Measurements from ENCODE around the gene CNOT6. TPM values are rescaled to one million over a fixed set of nuclear protein-coding genes. Genes with fewer than 3 reads are reported as not detected.

The CNOT6 gene
- total and polyA plus RNA-seq, 3 experiments from 2014 or later: 11.4 to 39.9 (median 36.0) TPM

DNA sequence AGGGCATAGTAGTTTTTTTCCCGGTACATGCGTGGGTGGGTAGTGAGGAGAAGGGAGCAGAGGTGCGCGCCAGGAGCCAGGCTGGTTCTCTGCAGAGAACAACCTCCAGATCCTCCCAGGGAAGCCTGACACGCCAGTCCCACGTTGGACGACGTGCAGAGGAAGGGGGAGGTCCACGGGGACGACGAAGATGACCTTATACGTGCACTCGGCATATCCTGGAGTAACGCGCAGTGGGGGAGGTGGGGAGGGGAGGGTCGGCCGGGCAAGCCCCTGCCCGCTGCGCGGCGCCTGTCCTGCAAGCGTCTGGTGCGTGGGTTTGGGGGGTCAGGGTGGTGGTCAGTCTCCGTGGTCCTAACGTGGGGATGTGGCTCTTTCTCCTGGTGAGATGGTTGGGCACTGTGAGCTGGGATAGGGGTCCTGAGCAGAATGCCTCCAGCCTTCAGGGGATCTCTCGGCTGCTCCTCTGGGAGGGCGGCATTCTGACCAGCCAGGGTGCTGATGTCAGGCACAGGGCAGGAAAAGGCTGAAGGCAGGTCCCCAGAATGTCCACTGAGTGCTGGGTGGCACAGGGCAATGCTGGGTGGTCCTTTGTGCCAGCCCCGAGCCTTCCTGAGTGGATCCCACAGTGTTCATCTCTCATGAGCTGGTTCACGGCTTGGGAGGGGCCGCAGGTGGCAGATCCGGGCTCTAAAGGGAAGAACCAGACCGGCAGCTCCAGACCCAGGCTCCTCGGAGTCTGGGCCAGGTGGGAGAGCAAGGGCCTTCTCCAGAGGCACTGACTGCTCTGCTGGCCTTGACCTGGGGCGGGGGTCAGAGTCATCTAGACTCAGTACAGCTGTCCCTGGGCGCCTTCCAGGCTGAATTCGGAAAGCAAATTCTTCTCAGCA, 107.7 kb downstream of the CNOT6 start:
- Histone ChIP-seq H3K9me3 (ENCODE audit: low read length) (no peaks in the 10 kb centered on the region), H3K4me1 (ENCODE audit: insufficient read depth, low read length) (no peaks in the 10 kb centered on the region), H3K4me3 (ENCODE audit: low read length) (no peak overlapping the region), H3K27ac (ENCODE audit: low read depth, low read length) (no peak overlapping the region), H3K27me3 (ENCODE audit: insufficient read depth, low read length, poor library complexity, severe bottlenecking) (no peaks in the 10 kb centered on the region), H3K36me3 (ENCODE audit: insufficient read depth, low read length) (no peaks in the 10 kb centered on the region)
- Mint-ChIP-seq H3K4me1 (peaks cover 0 to 8% (median 5%) of the 10 kb centered on the region in 3 donors), H3K27ac (no peak overlapping the region), H3K4me3 (no peak overlapping the region), H3K9me3 (no peaks in the 10 kb centered on the region), H3K27me3 (peaks cover 0 to 2% of the 10 kb centered on the region in 2 donors), H3K36me3 (peaks cover 0 to 1% (median 0%) of the 10 kb centered on the region in 3 donors)
- no peak for DNase-seq
- ChIA-PET CTCF (no interaction called here), POLR2A (no interaction called here)

DNA sequence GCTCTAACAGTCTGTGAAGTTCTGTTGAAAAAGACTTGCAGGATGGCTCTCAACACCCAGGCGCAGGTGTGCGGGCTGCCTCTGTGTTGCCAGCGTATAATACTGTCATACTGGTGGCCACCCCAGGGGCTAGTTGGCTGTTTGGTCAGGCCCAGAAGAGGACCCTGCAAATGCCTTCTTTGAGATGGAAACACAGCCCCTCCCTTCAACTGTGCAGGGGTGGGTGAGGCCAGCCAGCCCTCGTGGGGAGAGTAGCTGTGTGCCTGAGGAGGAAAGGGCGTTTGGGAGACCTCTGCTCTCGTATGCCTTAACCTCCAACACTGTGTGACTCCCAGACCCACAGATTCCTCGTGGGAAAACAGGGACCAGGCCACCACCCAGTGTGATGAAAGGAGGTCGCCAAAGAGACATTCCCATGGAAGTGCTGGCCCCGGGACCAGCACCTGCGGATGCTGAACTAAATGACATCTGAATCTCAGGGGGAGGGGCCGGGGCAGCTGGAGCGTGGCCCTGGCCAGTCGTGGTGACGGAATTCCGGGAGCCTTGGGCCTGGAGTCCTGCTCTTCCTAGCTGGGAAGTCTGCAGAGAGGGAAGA, 108.4 kb downstream of the CNOT6 start:
- Mint-ChIP-seq H3K27ac (peak overlapping the region in 1 of 8 donors; percentile 63), H3K9me3 (no peaks in the 10 kb centered on the region), H3K27me3 (peaks cover 0 to 2% of the 10 kb centered on the region in 2 donors), H3K4me1 (peaks cover 0 to 8% (median 5%) of the 10 kb centered on the region in 3 donors), H3K4me3 (no peak overlapping the region), H3K36me3 (peaks cover 0 to 1% (median 0%) of the 10 kb centered on the region in 3 donors)
- ChIA-PET POLR2A (no interaction called here), CTCF (no interaction called here)
- no peaks in the 10 kb centered on the region for H3K36me3 ChIP-seq (ENCODE audit: insufficient read depth, low read length)
- H3K27me3 ChIP-seq (ENCODE audit: insufficient read depth, low read length, poor library complexity, severe bottlenecking): no peaks in the 10 kb centered on the region
- no peak overlapping the region for H3K27ac ChIP-seq (ENCODE audit: low read depth, low read length)
- H3K9me3 ChIP-seq (ENCODE audit: low read length): no peaks in the 10 kb centered on the region
- DNase-seq: no peak
- no peak overlapping the region for H3K4me3 ChIP-seq (ENCODE audit: low read length)
- H3K4me1 ChIP-seq (ENCODE audit: insufficient read depth, low read length): no peaks in the 10 kb centered on the region

DNA sequence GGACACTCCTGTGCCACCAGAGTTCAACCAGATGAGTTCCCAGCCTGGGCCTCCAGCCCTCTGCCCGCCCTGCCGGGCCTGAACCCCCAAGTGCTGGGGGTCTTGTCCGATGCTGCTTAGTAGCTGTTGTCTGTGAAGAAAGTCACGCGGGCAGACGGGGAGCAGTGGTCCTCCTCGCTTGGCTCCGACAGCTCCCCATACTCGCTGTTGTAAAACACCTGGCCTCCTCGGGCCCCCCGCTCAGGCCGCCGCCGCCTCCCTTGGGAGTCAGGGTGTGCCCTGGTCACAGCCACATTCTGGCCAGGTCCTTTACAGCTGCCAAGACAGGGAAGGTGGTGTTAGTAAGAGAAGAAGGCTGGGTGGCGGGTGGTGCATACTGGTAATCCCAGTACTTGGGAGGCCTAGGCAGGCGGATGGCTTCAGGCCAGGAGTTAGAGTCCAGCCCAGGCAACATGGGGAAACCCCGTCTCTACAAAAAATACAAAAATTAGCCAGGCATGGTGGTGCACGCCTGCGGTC, 109.0 kb downstream of the CNOT6 start:
- Histone ChIP-seq H3K9me3 (ENCODE audit: low read length) (no peaks in the 10 kb centered on the region), H3K4me3 (ENCODE audit: low read length) (no peak overlapping the region), H3K36me3 (ENCODE audit: insufficient read depth, low read length) (no peaks in the 10 kb centered on the region), H3K4me1 (ENCODE audit: insufficient read depth, low read length) (no peaks in the 10 kb centered on the region), H3K27ac (ENCODE audit: low read depth, low read length) (no peak overlapping the region), H3K27me3 (ENCODE audit: insufficient read depth, low read length, poor library complexity, severe bottlenecking) (no peaks in the 10 kb centered on the region)
- Mint-ChIP-seq H3K9me3 (no peaks in the 10 kb centered on the region), H3K27ac (peak overlapping the region in 1 of 8 donors; percentile 63), H3K4me1 (peaks cover 0 to 8% (median 5%) of the 10 kb centered on the region in 3 donors), H3K27me3 (peaks cover 0 to 2% of the 10 kb centered on the region in 2 donors), H3K4me3 (no peak overlapping the region), H3K36me3 (peaks cover 0 to 1% (median 0%) of the 10 kb centered on the region in 3 donors)
- POLR2A ChIA-PET: no interaction called here
- no peak for DNase-seq
- CTCF ChIA-PET: no interaction called here

DNA sequence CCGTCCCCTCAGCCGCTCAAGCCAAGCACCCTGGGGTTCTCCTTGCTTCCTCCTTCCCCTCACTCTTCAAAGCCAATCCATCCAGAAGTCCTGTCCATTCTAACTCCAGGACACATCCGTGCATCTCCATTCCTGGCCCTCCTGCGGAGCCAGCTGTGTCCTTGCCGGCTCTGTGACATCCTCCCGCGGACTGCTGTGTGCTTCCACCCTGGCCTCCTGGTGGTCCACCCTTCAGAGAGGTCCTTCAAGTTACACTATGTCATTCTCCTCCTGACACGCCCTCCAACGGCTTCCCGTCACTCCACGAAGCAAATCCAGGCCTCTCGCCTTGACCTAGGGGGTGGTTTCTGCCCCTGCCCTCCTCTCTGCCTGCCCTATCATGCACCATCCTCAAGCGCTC, 110.1 kb downstream of the CNOT6 start:
- no peaks in the 10 kb centered on the region for H3K9me3 Mint-ChIP-seq
- no peak overlapping the region for H3K4me3 ChIP-seq (ENCODE audit: low read length)
- H3K4me3 Mint-ChIP-seq: no peak overlapping the region
- POLR2A ChIA-PET: no interaction called here
- no peaks in the 10 kb centered on the region for H3K36me3 ChIP-seq (ENCODE audit: insufficient read depth, low read length)
- peaks cover 0 to 8% (median 5%) of the 10 kb centered on the region in 3 donors for H3K4me1 Mint-ChIP-seq
- no peaks in the 10 kb centered on the region for H3K27me3 ChIP-seq (ENCODE audit: insufficient read depth, low read length, poor library complexity, severe bottlenecking)
- CTCF ChIA-PET: no interaction called here
- no peaks in the 10 kb centered on the region for H3K4me1 ChIP-seq (ENCODE audit: insufficient read depth, low read length)
- peaks cover 0 to 1% of the 10 kb centered on the region in 2 donors for H3K27me3 Mint-ChIP-seq
- peaks cover 0 to 4% (median 0%) of the 10 kb centered on the region in 3 donors for H3K36me3 Mint-ChIP-seq
- no peak for DNase-seq
- H3K9me3 ChIP-seq (ENCODE audit: low read length): no peaks in the 10 kb centered on the region
- no peak overlapping the region for H3K27ac Mint-ChIP-seq
- no peak overlapping the region for H3K27ac ChIP-seq (ENCODE audit: low read depth, low read length)

DNA sequence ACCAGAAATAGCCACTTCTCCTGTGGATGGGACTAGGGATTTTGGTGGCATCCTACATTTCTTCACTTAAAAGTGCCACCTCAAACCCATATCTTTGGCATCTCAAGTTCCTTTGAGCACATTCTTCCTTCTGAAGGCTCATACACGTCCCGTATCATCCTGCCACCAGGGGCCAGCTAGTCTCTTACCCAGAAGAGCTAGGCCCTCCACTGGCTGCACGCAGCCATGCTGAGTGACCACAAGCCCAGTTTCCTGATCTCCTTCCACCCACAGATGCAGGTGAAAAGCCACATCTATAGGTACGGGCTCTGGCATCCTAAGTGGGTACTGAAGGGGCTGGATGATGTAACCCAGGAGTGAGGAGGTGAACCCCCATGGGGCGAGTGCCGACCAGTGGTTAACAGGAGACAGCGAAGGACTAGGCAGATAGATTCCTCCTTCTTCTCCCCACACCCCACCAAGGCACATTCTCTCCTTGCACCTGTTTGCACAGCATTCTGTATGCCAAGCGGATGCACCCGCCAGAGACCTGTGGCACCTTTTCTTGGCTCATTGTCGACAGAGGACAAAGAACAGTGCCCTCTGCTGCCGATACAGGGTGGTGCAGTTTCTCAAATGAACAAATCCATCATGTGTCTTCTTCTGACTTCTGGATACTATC, 111.5 kb downstream of the CNOT6 start:
- no peaks in the 10 kb centered on the region for H3K27me3 ChIP-seq (ENCODE audit: insufficient read depth, low read length, poor library complexity, severe bottlenecking)
- no peaks in the 10 kb centered on the region for H3K36me3 ChIP-seq (ENCODE audit: insufficient read depth, low read length)
- H3K9me3 ChIP-seq (ENCODE audit: low read length): no peaks in the 10 kb centered on the region
- no peaks in the 10 kb centered on the region for H3K4me1 ChIP-seq (ENCODE audit: insufficient read depth, low read length)
- H3K4me3 ChIP-seq (ENCODE audit: low read length): no peak overlapping the region
- Mint-ChIP-seq H3K4me1 (peaks cover 0 to 8% (median 5%) of the 10 kb centered on the region in 3 donors), H3K4me3 (no peak overlapping the region), H3K9me3 (no peaks in the 10 kb centered on the region), H3K27me3 (no peaks in the 10 kb centered on the region), H3K36me3 (peaks cover 0 to 6% (median 0%) of the 10 kb centered on the region in 3 donors), H3K27ac (peak overlapping the region in 3 of 8 donors; percentile 42 to 95 (median 87))
- CTCF ChIA-PET: interaction anchor here (0.9 to 2.5 kb wide), 5 partner anchors 63 to 113 kb away, joined by 3 to 14 read pairs (median 4); no protein-coding TSS in a partner anchor
- DNase-seq: peak; percentile 24 to 80 (median 39)
- no peak overlapping the region for H3K27ac ChIP-seq (ENCODE audit: low read depth, low read length)
- POLR2A ChIA-PET: no interaction called here

DNA sequence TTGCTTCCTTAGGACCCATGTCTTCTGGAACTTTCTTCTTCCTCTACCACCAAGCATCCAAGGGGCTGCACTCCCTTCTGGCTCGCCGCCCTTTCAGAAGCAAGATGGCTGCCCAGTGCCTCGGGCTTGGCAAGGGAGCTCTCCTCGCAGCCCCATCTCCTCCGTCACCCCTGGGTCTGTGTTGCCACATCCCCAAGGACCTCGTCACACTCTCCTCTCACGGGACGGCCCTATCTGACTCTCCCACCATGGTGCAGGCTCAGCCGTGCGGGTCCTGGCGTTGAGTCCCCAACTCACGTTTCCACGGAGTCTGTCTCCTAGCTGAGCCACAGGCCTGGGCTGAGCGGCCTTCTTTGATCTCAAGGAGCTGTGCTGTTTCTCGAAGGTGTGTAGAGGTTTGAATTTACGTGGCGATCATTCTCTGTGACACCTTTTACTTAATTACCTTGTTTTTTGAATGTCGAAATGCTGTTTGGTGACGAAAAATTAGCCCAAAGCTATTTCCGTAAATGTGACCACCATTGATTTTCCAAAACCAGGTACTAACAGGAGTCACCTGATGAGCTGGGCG, 112.1 kb downstream of the CNOT6 start:
- Histone ChIP-seq H3K4me1 (ENCODE audit: insufficient read depth, low read length) (no peaks in the 10 kb centered on the region), H3K4me3 (ENCODE audit: low read length) (no peak overlapping the region), H3K27ac (ENCODE audit: low read depth, low read length) (no peak overlapping the region), H3K27me3 (ENCODE audit: insufficient read depth, low read length, poor library complexity, severe bottlenecking) (no peaks in the 10 kb centered on the region), H3K9me3 (ENCODE audit: low read length) (no peaks in the 10 kb centered on the region), H3K36me3 (ENCODE audit: insufficient read depth, low read length) (no peaks in the 10 kb centered on the region)
- no peaks in the 10 kb centered on the region for H3K9me3 Mint-ChIP-seq
- POLR2A ChIA-PET: no interaction called here
- H3K4me1 Mint-ChIP-seq: peaks cover 0 to 8% (median 5%) of the 10 kb centered on the region in 3 donors
- H3K36me3 Mint-ChIP-seq: peaks cover 0 to 6% (median 0%) of the 10 kb centered on the region in 3 donors
- no peak overlapping the region for H3K4me3 Mint-ChIP-seq
- H3K27ac Mint-ChIP-seq: peak overlapping the region in 2 of 8 donors; percentile 42 to 74
- H3K27me3 Mint-ChIP-seq: no peaks in the 10 kb centered on the region
- CTCF ChIA-PET: interaction anchor here (0.9 to 2.5 kb wide), 6 partner anchors 18 to 112 kb away, joined by 3 to 14 read pairs (median 4); no protein-coding TSS in a partner anchor
- no peak for DNase-seq

DNA sequence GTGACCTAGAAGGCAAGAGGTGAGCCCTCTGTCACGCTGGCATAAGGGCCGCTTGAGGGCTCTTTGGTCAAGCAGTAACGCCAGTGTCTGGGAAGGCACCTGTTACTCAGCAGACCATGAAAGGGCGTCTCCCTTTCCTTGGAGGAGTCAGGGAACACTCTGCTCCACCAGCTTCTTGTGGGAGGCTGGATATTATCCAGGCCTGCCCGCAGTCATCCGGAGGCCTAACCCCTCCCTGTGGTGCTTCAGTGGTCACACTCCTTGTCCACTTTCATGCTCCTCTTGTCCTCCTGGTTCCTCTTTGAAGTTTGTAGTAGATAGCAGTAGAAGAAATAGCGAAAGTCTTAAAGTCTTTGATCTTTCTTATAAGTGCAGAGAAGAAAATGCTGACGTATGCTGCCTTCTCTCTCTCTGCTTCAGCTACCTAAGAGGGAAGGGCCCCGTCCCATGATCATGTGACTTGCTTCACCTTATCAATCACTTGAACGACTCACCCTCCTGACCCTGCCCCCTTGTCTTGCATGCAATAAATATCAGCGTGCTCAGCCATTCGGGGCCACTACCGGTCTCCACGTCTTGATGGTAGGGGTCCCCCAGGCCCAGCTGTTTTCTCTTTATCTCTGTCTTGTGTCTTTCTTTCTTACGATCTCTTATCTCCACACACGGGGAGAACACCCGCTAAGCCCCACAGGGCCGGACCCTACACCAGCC, 113.8 kb downstream of the CNOT6 start:
- peaks cover 0 to 8% (median 5%) of the 10 kb centered on the region in 3 donors for H3K4me1 Mint-ChIP-seq

More for the DNA sequence above, 113.8 kb downstream of the CNOT6 start:
- CTCF ChIA-PET: interaction anchor here (2.5 kb wide), 1 partner anchor 83 kb away, joined by 14 read pairs; no protein-coding TSS in a partner anchor
- Histone ChIP-seq H3K36me3 (ENCODE audit: insufficient read depth, low read length) (no peaks in the 10 kb centered on the region), H3K4me3 (ENCODE audit: low read length) (no peak overlapping the region), H3K27me3 (ENCODE audit: insufficient read depth, low read length, poor library complexity, severe bottlenecking) (no peaks in the 10 kb centered on the region), H3K9me3 (ENCODE audit: low read length) (no peaks in the 10 kb centered on the region), H3K4me1 (ENCODE audit: insufficient read depth, low read length) (no peaks in the 10 kb centered on the region), H3K27ac (ENCODE audit: low read depth, low read length) (no peak overlapping the region)
- POLR2A ChIA-PET: no interaction called here
- peak in 1 of 5 donors; percentile 26 for DNase-seq
- no peaks in the 10 kb centered on the region for H3K27me3 Mint-ChIP-seq
- peak overlapping the region in 3 of 8 donors; percentile 1 to 84 (median 74) for H3K27ac Mint-ChIP-seq
- no peak overlapping the region for H3K4me3 Mint-ChIP-seq
- H3K9me3 Mint-ChIP-seq: no peaks in the 10 kb centered on the region
- peaks cover 0 to 8% (median 0%) of the 10 kb centered on the region in 3 donors for H3K36me3 Mint-ChIP-seq
